Activated CD4-positive, alpha-beta T cell treated with anti-CD3 and anti-CD28 coated beads, Interleukin-2, amount 10 ng/mL, durations not matched to agents 24 days and 14 days (primary cell): ENCODE data around the gene NSG1. TPM values are rescaled to one million over a fixed set of nuclear protein-coding genes. Genes with fewer than 3 reads are reported as not detected.
"Not testable (repeated sequence)": the region's sequence is repeated elsewhere in the genome, so short reads cannot be mapped to it uniquely, and the experiment has no call there.

Experiments used
- DNase-seq: peaks from one replicate; pipeline ENCODE4 v3.0.0; 2022
- H3K27ac Mint-ChIP-seq: one replicate; pipeline ENCODE4 v1.8.0; 2022; ENCODE audit warnings: mild to moderate bottlenecking, mixed read lengths
- H3K27me3 Mint-ChIP-seq: one replicate; pipeline ENCODE4 v1.8.0; 2022; ENCODE audit warnings: mixed read lengths
- H3K36me3 Mint-ChIP-seq: one replicate; pipeline ENCODE4 v1.8.0; 2022; ENCODE audit warnings: low read depth, mild to moderate bottlenecking, mixed read lengths
- H3K4me1 Mint-ChIP-seq: one replicate; pipeline ENCODE4 v1.8.0; 2021; ENCODE audit warnings: mixed read lengths
- H3K4me3 Mint-ChIP-seq: one replicate; pipeline ENCODE4 v1.8.0; 2022; ENCODE audit warnings: mild to moderate bottlenecking, moderate library complexity, mixed read lengths
- H3K9me3 Mint-ChIP-seq: one replicate; pipeline ENCODE4 v1.8.0; 2021; ENCODE audit warnings: mixed read lengths
- intact Hi-C: fragments of 100-400 bp; cut with micrococcal nuclease; formaldehyde crosslinking; loops from one replicate; pipeline ENCODE4 v1.15.1; 2023
- total RNA-seq: library from RNA; stranded (reverse); gene quantifications from 2 replicates; pipeline ENCODE4 v1.2.3, GENCODE V29; 2022

NSG1 gene
- total RNA-seq, 1 donor from 2014 or later, result 0.44 TPM

DNA sequence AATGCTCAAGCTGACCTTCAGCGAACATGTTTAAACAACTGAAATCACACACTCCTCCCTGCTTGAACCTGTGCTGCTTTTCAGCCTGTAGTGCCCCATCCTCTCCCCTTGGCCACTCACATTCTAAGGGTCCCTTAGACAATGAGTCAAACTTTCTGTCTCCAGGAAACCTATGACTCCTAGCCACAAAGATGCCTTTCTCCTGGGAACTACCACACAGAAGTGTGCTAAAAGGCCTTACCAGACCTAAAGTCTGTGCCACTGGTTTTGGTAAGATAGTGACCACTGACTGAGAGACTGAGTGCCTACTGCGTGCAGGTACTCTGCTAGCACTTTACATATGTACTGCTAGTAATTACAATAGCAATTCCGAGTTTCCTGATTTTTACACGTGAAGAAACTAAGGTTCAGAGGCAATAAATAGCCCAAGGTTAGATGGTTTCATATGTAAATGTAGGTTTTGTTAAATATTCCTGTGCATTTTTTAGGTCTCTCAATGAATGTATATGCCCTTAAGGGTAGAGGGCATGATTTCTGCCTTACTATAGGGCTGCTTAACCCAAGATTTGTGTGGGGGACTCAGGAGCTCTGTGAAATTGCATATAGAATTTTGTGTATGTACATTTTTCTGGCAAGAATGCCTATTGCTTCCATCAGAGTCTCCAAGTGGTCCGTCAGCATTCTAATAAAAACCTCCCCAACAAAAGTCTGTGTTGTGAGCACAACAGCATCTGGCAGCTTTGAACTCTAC is 71.1 kb downstream of the NSG1 start:
- Mint-ChIP-seq H3K27me3 (no peaks in the 10 kb centered on the region), H3K4me1 (peaks cover 8% of the 10 kb centered on the region), H3K9me3 (no peaks in the 10 kb centered on the region), H3K36me3 (peaks cover 14% of the 10 kb centered on the region), H3K4me3 (no peak overlapping the region), H3K27ac (no peak overlapping the region)
- DNase-seq, result no peak
- intact Hi-C loops, result no loop called here

DNA sequence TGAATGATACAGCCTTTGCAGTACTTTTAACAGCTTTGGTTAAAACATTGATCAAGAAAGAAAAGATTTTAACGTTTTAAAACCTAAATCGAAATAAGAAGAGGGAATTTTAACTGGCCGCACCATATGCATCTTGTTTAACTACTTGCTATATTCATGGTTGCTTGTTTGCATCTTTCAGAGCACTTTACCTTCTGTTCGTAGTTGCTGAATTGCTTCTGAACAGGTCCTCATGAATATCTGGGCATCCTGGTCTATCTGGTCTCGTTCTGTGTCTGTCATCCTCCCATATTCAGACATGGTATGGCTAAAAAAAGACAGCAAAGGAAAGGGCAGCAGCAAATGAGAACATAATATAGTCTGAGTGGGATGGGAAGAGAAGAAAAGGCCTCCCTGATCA is 72.3 kb downstream of the NSG1 start:
- Mint-ChIP-seq H3K9me3 (no peaks in the 10 kb centered on the region), H3K27me3 (no peaks in the 10 kb centered on the region), H3K36me3 (peaks cover 6% of the 10 kb centered on the region), H3K27ac (no peak overlapping the region), H3K4me3 (no peak overlapping the region), H3K4me1 (peaks cover 9% of the 10 kb centered on the region)
- DNase-seq, result no peak
- intact Hi-C loops, result no loop called here

DNA sequence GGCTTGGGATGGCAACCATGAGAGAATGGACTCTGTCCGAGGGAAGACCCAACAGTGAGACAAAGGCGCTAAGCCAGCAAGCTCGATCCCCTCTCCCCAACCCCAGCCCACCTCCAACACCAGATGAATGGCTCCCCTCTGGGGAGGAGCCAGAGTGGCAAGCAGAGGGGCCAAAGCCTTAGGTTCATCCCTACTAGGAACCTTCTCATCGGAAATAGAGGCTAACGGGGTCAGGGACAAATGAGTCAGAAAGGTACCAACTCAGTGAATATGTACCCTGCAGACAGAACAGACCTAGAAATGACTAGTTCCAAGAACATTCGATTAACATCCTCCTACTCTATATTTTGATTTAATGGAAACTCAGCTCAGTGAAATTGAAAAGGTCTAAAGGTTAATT is 73.9 kb downstream of the NSG1 start:
- peaks cover 18% of the 10 kb centered on the region for H3K36me3 Mint-ChIP-seq
- intact Hi-C loops, result no loop called here
- no peak overlapping the region for H3K27ac Mint-ChIP-seq
- peaks cover 4% of the 10 kb centered on the region for H3K9me3 Mint-ChIP-seq
- no peak for DNase-seq
- no peaks in the 10 kb centered on the region for H3K27me3 Mint-ChIP-seq
- peaks cover 11% of the 10 kb centered on the region for H3K4me1 Mint-ChIP-seq
- no peak overlapping the region for H3K4me3 Mint-ChIP-seq

DNA sequence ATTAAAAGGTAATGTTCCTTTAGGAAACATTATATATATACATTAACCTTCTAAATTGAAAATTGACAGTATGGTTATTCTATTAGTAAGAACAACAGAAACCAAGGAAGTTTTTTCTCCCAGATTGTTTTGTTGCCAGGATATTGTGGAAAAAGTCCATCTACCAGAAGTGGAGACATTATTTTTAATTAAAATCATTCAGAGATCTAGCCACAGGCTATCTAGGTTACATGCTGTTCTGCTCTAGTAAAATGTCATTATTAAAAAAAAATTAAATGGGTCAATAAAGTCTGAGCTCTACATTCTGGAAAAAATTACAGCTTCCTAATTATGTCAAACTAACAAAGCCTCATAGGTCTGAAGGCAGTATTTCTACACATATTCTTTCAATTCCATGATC is 74.3 kb downstream of the NSG1 start:
- intact Hi-C loops, result no loop called here
- no peaks in the 10 kb centered on the region for H3K27me3 Mint-ChIP-seq
- H3K4me3 Mint-ChIP-seq, result no peak overlapping the region
- H3K36me3 Mint-ChIP-seq, result peaks cover 22% of the 10 kb centered on the region
- H3K4me1 Mint-ChIP-seq, result peaks cover 11% of the 10 kb centered on the region
- H3K9me3 Mint-ChIP-seq, result peaks cover 4% of the 10 kb centered on the region
- DNase-seq, result no peak
- no peak overlapping the region for H3K27ac Mint-ChIP-seq

DNA sequence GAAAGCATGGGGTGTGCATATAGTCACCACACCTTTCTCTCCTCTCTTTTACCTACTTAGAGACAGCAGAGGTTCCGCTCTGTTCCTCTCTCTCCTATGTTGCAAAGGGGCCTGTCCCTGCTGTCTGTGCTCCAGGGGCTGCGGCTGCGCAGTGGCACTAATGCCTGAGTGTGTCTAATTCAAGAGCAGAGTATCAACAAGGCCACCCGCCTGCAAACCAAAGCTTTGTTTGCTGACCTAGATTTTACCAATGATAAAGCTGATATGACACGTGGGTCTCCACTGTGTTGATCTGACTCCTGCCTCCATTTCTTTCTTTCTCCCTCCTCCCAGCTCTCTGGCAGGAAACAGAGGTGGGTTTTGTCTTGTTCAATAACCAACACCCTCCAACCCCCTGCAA is 74.9 kb downstream of the NSG1 start:
- intact Hi-C loops, result no loop called here
- H3K36me3 Mint-ChIP-seq, result peaks cover 26% of the 10 kb centered on the region
- peaks cover 4% of the 10 kb centered on the region for H3K9me3 Mint-ChIP-seq
- no peaks in the 10 kb centered on the region for H3K27me3 Mint-ChIP-seq
- no peak overlapping the region for H3K27ac Mint-ChIP-seq
- DNase-seq, result no peak
- peaks cover 11% of the 10 kb centered on the region for H3K4me1 Mint-ChIP-seq
- H3K4me3 Mint-ChIP-seq, result no peak overlapping the region

DNA sequence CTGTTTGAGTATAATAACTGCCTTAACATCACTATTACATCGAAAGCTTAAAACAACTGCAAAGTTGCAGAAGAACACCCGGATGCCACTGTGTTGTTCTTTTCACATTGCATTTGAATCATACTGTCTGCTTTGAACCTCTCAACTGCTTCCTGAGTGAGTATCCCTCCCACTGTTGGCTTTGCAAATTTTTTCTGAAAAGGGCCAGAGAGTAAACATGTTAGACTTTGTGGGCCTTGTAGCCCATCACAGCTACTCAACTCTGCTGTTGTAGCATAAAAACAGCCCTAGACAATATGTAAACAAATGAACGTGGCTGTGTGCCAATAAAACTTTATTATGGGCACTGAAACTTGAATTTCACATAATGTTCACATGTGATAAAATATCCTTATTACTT is 76.1 kb downstream of the NSG1 start:
- H3K27me3 Mint-ChIP-seq, result no peaks in the 10 kb centered on the region
- no peak for DNase-seq
- H3K4me1 Mint-ChIP-seq, result peaks cover 11% of the 10 kb centered on the region
- peaks cover 26% of the 10 kb centered on the region for H3K36me3 Mint-ChIP-seq
- no peak overlapping the region for H3K4me3 Mint-ChIP-seq
- H3K9me3 Mint-ChIP-seq, result peaks cover 4% of the 10 kb centered on the region
- intact Hi-C loops, result no loop called here
- H3K27ac Mint-ChIP-seq, result no peak overlapping the region

DNA sequence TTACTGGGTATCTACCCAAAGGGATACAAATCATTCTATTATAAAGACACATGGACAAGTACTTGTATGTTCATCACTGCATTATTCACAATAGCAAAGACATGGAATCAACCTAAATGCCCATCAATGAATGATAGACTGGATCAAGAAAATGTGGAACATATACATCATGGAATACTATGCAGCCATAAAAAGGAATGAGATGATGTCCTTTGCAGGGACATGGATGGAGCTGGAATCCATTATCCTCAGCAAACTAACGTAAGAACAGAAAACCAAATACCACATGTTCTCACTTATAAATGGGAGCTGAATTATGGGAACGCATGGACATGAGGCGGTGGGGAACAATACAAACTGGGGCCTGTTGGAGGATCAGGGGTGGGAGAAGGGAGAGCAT is 78.3 kb downstream of the NSG1 start:
- H3K4me3 Mint-ChIP-seq, H3K27ac Mint-ChIP-seq, intact Hi-C loops, H3K27me3 Mint-ChIP-seq, DNase-seq, H3K9me3 Mint-ChIP-seq: not testable (repeated sequence)
- H3K4me1 Mint-ChIP-seq, result peaks cover 11% of the 10 kb centered on the region
- H3K36me3 Mint-ChIP-seq, result peaks cover 37% of the 10 kb centered on the region

Other genes with a start within 250 kb of the NSG1 start
- gene OTOP1, start 160.2 kb upstream of the NSG1 start, total RNA-seq, result not detected in 2 replicates
- gene TMEM128, start 138.9 kb upstream of the NSG1 start, total RNA-seq, result 18.5 and 20.7 TPM in 2 replicates
- gene LYAR, start 96.9 kb upstream of the NSG1 start, total RNA-seq, result 93.9 and 95.5 TPM in 2 replicates
- gene ZBTB49, start 96.9 kb upstream of the NSG1 start, total RNA-seq, result 7.2 and 8.6 TPM in 2 replicates
- gene STX18, start 154.9 kb downstream of the NSG1 start, total RNA-seq, result 28.7 and 35.6 TPM in 2 replicates